ENCODE results near the gene OTC.

GRCh38 chrX:38352362-38352761 is at the start of gene OTC:
- TF ChIP-seq TAF1 (IDR thresholded peaks at IDR 0.05; ENCODE audit: low read depth) (no peak), RAD21 (IDR thresholded peaks at IDR 0.05; ENCODE audit: low read depth) (no peak), CEBPB (IDR thresholded peaks at IDR 0.05) (no peak)
- TF ChIP-seq, protein P1, sequence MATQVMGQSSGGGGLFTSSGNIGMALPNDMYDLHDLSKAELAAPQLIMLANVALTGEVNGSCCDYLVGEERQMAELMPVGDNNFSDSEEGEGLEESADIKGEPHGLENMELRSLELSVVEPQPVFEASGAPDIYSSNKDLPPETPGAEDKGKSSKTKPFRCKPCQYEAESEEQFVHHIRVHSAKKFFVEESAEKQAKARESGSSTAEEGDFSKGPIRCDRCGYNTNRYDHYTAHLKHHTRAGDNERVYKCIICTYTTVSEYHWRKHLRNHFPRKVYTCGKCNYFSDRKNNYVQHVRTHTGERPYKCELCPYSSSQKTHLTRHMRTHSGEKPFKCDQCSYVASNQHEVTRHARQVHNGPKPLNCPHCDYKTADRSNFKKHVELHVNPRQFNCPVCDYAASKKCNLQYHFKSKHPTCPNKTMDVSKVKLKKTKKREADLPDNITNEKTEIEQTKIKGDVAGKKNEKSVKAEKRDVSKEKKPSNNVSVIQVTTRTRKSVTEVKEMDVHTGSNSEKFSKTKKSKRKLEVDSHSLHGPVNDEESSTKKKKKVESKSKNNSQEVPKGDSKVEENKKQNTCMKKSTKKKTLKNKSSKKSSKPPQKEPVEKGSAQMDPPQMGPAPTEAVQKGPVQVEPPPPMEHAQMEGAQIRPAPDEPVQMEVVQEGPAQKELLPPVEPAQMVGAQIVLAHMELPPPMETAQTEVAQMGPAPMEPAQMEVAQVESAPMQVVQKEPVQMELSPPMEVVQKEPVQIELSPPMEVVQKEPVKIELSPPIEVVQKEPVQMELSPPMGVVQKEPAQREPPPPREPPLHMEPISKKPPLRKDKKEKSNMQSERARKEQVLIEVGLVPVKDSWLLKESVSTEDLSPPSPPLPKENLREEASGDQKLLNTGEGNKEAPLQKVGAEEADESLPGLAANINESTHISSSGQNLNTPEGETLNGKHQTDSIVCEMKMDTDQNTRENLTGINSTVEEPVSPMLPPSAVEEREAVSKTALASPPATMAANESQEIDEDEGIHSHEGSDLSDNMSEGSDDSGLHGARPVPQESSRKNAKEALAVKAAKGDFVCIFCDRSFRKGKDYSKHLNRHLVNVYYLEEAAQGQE (IDR thresholded peaks at IDR 0.05; ENCODE audit: low read depth), result no peak

Measured in Ishikawa (cell line).